Measurements from ENCODE around the gene BAG5. TPM values are rescaled to one million over a fixed set of nuclear protein-coding genes. Genes with fewer than 3 reads are reported as not detected.

BAG5 gene, protein sequence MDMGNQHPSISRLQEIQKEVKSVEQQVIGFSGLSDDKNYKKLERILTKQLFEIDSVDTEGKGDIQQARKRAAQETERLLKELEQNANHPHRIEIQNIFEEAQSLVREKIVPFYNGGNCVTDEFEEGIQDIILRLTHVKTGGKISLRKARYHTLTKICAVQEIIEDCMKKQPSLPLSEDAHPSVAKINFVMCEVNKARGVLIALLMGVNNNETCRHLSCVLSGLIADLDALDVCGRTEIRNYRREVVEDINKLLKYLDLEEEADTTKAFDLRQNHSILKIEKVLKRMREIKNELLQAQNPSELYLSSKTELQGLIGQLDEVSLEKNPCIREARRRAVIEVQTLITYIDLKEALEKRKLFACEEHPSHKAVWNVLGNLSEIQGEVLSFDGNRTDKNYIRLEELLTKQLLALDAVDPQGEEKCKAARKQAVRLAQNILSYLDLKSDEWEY
- total RNA-seq = 19.9 and 25.6 TPM in 2 replicates

GRCh38 chr14:103562429-103563225, at the start of gene BAG5, which contains the start of gene COA8:
Gene BAG5, minus strand, starts transcription at chr14:103562657. Its CDS starts 1,493 bp downstream, at chr14:103561164.
Gene COA8, plus strand, starts transcription at chr14:103562960. Its CDS starts 42 bp downstream, at chr14:103563002.

GRCh38 chr14:103528587-103529382, 33.7 kb downstream of the BAG5 start, which contains the start of gene TRMT61A:
Gene TRMT61A, plus strand, starts transcription at chr14:103529196. Its CDS starts 783 bp downstream, at chr14:103529979.

DNA sequence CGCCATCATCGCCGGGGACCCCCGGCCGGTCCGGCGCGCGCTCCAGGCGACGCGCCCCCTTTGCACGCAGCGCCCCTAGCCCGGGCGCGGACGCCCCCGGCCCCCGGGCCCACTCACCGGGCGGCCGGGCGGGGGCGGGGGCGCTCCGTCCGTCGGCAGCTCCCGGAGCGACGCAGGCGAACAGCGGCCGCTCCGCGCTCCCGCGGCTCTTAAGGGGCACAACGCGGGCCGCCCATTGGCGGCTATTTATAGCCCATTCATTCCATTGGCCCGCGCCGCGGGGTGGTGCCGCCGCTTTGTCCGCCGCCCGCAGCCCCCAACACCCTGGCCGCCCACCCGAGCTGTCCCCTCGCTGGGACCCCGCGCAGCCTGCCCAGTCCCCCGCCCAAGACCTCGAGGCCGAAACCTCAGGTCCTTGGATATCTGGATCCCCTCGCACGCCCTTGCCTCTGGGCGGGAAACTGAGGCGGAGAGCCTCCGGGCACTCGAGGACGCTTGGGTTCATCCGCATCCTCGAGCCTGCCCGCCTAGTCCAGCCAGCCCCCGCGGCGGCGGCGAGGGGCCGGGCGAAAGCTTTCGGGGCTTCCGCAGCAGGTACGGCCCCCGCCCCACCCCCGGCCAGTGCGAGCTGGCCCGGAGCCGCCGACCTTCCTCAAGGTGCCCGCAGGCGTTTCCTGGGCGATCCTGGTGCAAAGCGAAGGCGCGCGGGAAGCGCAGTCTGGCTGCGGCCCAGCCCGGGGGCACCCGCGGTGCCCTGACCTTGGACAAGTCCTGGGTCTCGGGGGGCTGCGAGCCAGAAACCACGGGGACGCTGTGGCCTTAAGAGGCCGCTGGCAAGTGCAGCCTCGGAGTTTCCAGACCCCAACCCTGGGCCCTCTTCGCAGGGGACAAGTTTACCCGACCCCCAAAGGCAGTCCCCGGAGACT, 39.5 kb downstream of the BAG5 start, which contains the start of gene CKB:
Gene CKB, minus strand, starts transcription at position 182 of the 926 bp plus-strand sequence. CDS start 337 bp downstream, outside the sequence.

Other genes with a start within 250 kb of the BAG5 start
- 109 and 198 TPM in 2 replicates for gene EIF5, start 228.4 kb downstream of the BAG5 start, total RNA-seq
- gene MARK3, start 177.2 kb downstream of the BAG5 start, total RNA-seq = 42.6 and 84.7 TPM in 2 replicates
- 5.0 and 6.3 TPM in 2 replicates for gene CKB, start 39.8 kb downstream of the BAG5 start, total RNA-seq
- 3.1 and 7.5 TPM in 2 replicates for gene TRMT61A, start 33.5 kb downstream of the BAG5 start, total RNA-seq
- 16.2 and 16.8 TPM in 2 replicates for gene COA8, start 303 bp upstream of the BAG5 start, total RNA-seq
- 184 and 300 TPM in 2 replicates for gene KLC1, start 66.6 kb upstream of the BAG5 start, total RNA-seq
- gene XRCC3, start 152.8 kb upstream of the BAG5 start, total RNA-seq = 13.5 and 17.6 TPM in 2 replicates
- 70.4 and 83.5 TPM in 2 replicates for gene ZFYVE21, start 153.2 kb upstream of the BAG5 start, total RNA-seq

All from bladder microvascular endothelial cell (primary cell).